Measurements from ENCODE around the gene SLC25A23.

SLC25A23 gene

GRCh38 chr19:6394831-6395230 is 64.8 kb downstream of the SLC25A23 start:
- no peak overlapping the region for H3K4me2 ChIP-seq (ENCODE audit: low read length)
- no peak overlapping the region for H3K9ac ChIP-seq (ENCODE audit: low read length)
- no peaks in the 10 kb centered on the region for H4K20me1 ChIP-seq (ENCODE audit: insufficient read depth, low read length)
- no peaks in the 10 kb centered on the region; the same call in 1 of the 2 replicates for H3F3A ChIP-seq (ENCODE audit: insufficient read depth, low read length)
- H3K36me3 ChIP-seq (ENCODE audit: insufficient read depth, low read length) = peaks cover 11% of the 10 kb centered on the region; the same call in 1 of the 2 replicates
- no peaks in the 10 kb centered on the region for H3K9me2 ChIP-seq (ENCODE audit: low read depth, low read length)
- H3K4me3 ChIP-seq (ENCODE audit: low read depth, low read length, poor library complexity, severe bottlenecking) = no peak overlapping the region
- peaks cover 5% of the 10 kb centered on the region; the same call in 1 of the 2 replicates for H3K79me2 ChIP-seq (ENCODE audit: insufficient read depth, low read length)
- no peak overlapping the region for H2AFZ ChIP-seq (ENCODE audit: low read length)
- H3K9me3 ChIP-seq (ENCODE audit: low read length) = no peaks in the 10 kb centered on the region
- no peaks in the 10 kb centered on the region; the same call in 1 of the 2 replicates for H3K27me3 ChIP-seq (ENCODE audit: insufficient read depth, low read length)
- peaks cover 16% of the 10 kb centered on the region for H3K4me1 ChIP-seq (ENCODE audit: insufficient read depth, low read length, severe bottlenecking)
- H3K27ac ChIP-seq (ENCODE audit: low read depth, low read length, poor library complexity, severe bottlenecking) = no peak overlapping the region
- TF ChIP-seq EZH2 (IDR thresholded peaks at IDR 0.05; ENCODE audit: borderline replicate concordance, low read length) = no peak
- TF ChIP-seq CTCF (IDR thresholded peaks at IDR 0.05; ENCODE audit: low read length) = no peak

- Histone ChIP-seq H3K9me2 (ENCODE audit: low read depth, low read length) (no peaks in the 10 kb centered on the region), H2AFZ (ENCODE audit: low read length) (no peak overlapping the region), H3K36me3 (ENCODE audit: insufficient read depth, low read length) (peaks cover 18% of the 10 kb centered on the region), H3K9ac (ENCODE audit: low read length) (peak overlapping the region; percentile 93; the same call in 1 of the 2 replicates), H3K27ac (ENCODE audit: low read depth, low read length, poor library complexity, severe bottlenecking) (no peak overlapping the region), H3K27me3 (ENCODE audit: insufficient read depth, low read length) (no peaks in the 10 kb centered on the region), H3K4me1 (ENCODE audit: insufficient read depth, low read length, severe bottlenecking) (peaks cover 16% of the 10 kb centered on the region), H3K4me2 (ENCODE audit: low read length) (peak overlapping the region; percentile 98), H3K4me3 (ENCODE audit: low read depth, low read length, poor library complexity, severe bottlenecking) (peak overlapping the region; percentile 95), H3K9me3 (ENCODE audit: low read length) (no peaks in the 10 kb centered on the region), H3K79me2 (ENCODE audit: insufficient read depth, low read length) (peaks cover 5% of the 10 kb centered on the region; the same call in 1 of the 2 replicates), H3F3A (ENCODE audit: insufficient read depth, low read length) (no peaks in the 10 kb centered on the region; the same call in 1 of the 2 replicates), H4K20me1 (ENCODE audit: insufficient read depth, low read length) (no peaks in the 10 kb centered on the region)
- no peak for TF ChIP-seq CTCF (IDR thresholded peaks at IDR 0.05; ENCODE audit: low read length)
Observed at GRCh38 chr19:6393983-6394412, 65.6 kb downstream of the SLC25A23 start.

DNA sequence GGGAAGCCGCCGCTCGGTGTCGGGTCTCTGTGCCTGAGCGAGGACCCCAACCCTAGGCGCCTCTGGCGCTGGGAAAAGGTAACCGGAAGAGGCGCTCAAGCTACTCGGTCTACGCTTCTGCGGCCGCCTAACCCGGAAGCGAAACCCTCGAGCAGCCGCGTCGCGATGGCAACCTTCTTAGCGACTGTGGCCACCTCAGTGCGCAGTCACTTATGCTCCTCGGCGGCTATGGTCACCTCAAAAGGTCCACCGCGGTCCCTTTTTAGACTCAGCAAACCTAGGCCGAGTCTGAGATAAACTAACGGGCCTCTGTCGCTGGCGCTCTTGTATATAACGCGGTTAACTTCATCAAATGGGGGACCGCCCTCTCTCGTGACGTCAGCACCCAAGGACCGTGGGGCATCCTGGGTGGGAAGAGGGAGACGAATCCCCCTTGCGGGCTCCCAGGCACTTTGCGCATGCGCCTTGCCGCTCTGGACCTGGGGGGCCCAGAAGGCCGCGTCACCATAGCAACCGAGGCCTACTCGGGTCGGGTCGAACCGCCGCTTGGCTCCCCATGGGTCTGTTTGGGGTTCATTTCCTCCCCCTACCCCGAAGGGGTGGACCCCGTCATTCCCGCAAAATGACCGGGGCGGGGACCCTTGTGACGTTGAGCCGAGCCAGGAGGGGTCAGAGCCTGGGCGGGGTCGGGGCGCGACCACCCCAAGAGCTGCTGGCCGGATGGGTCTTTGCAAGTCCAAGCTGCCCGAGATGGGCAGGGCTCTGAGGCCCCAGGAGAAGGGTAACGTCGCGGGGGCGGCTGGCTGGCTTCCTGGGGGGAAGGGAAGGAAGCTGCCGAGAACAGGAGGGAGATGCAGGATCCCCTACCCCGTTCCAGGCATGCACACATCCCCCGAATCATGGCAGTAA is 66.3 kb downstream of the SLC25A23 start, which contains the start of gene GTF2F1:
GTF2F1 (minus strand) TSS at position 91 of the 909 bp plus-strand sequence. CDS start 169 bp downstream, outside the sequence.
- peak within 1 kb of the TSS; percentile 93 for H3K9ac ChIP-seq (ENCODE audit: low read length)
- no peaks in the 10 kb centered on the region for H3K27me3 ChIP-seq (ENCODE audit: insufficient read depth, low read length)
- peak within 1 kb of the TSS; percentile 95 for H3K4me3 ChIP-seq (ENCODE audit: low read depth, low read length, poor library complexity, severe bottlenecking)
- H3K79me2 ChIP-seq (ENCODE audit: insufficient read depth, low read length) = peaks cover 5% of the 10 kb centered on the region; the same call in 1 of the 2 replicates
- H3K9me2 ChIP-seq (ENCODE audit: low read depth, low read length) = no peaks in the 10 kb centered on the region
- no peaks in the 10 kb centered on the region for H3K9me3 ChIP-seq (ENCODE audit: low read length)
- H3K27ac ChIP-seq (ENCODE audit: low read depth, low read length, poor library complexity, severe bottlenecking) = peak within 1 kb of the TSS; percentile 36
- H3K4me1 ChIP-seq (ENCODE audit: insufficient read depth, low read length, severe bottlenecking) = peaks cover 16% of the 10 kb centered on the region
- TF ChIP-seq EZH2 (IDR thresholded peaks at IDR 0.05; ENCODE audit: borderline replicate concordance, low read length) (no peak), CTCF (IDR thresholded peaks at IDR 0.05; ENCODE audit: low read length) (0 out of 2 replicates have a peak, but pooled peaks have one; percentile 5)
- no peaks in the 10 kb centered on the region; the same call in 1 of the 2 replicates for H3F3A ChIP-seq (ENCODE audit: insufficient read depth, low read length)
- peak within 1 kb of the TSS; percentile 98 for H3K4me2 ChIP-seq (ENCODE audit: low read length)
- H4K20me1 ChIP-seq (ENCODE audit: insufficient read depth, low read length) = no peaks in the 10 kb centered on the region
- H3K36me3 ChIP-seq (ENCODE audit: insufficient read depth, low read length) = peaks cover 24% of the 10 kb centered on the region
- peak within 1 kb of the TSS; percentile 24; the same call in 1 of the 2 replicates for H2AFZ ChIP-seq (ENCODE audit: low read length)

Measured in OCI-LY1 (cell line).